ENCODE measurements around the gene IQGAP2. TPM values are rescaled to one million over a fixed set of nuclear protein-coding genes. Genes with fewer than 3 reads are reported as not detected.

Gene IQGAP2
- total RNA-seq, 1 experiment from 2014 or later = not detected

- no peak overlapping the region for H3K4me3 ChIP-seq (ENCODE audit: low read length)
- no peak for ATAC-seq
- H3K9ac ChIP-seq (ENCODE audit: low read length) = no peak overlapping the region
- H3K27me3 ChIP-seq (ENCODE audit: low read length) = peaks cover 58% of the 10 kb centered on the region
- TF ChIP-seq EZH2 (IDR thresholded peaks at IDR 0.05; ENCODE audit: low read length, unreplicated experiment) (no peak), EZH2phosphoT487 (IDR thresholded peaks at IDR 0.05; ENCODE audit: borderline replicate concordance, low read length) (no peak)
- no peaks in the 10 kb centered on the region for H3K9me3 ChIP-seq (ENCODE audit: low read length)
- H3K4me1 ChIP-seq (ENCODE audit: insufficient read depth, low read length) = no peaks in the 10 kb centered on the region
- H4K20me1 ChIP-seq (ENCODE audit: low read length) = no peaks in the 10 kb centered on the region
- H3K79me2 ChIP-seq (ENCODE audit: low read length) = no peaks in the 10 kb centered on the region
- no TSS peak for BruUV-seq (replicated peaks)
- no peaks in the 10 kb centered on the region for H3K36me3 ChIP-seq (ENCODE audit: low read depth, low read length)
- no peak for DNase-seq
- intact Hi-C loops (cut with micrococcal nuclease) = no loop called here
- no peaks in the 10 kb centered on the region for H3K9me2 ChIP-seq (replicated peaks; ENCODE audit: low read length)
- H3F3A ChIP-seq (ENCODE audit: low read length, unreplicated experiment) = no peaks in the 10 kb centered on the region
- POLR2A ChIA-PET (ENCODE audit: unreplicated experiment) = no interaction called here
- no peak overlapping the region for H3K27ac ChIP-seq (ENCODE audit: low read length)
- CTCF ChIA-PET = no interaction called here
- H2AFZ ChIP-seq (ENCODE audit: low read length) = no peak overlapping the region
- H3K4me2 ChIP-seq (ENCODE audit: low read length) = no peak overlapping the region
Observed at GRCh38 chr5:76441101-76441500, 38.0 kb downstream of the IQGAP2 start.

GRCh38 chr5:76441890-76442673 lies 39.0 kb downstream of the IQGAP2 start:
- no peaks in the 10 kb centered on the region for H3K4me1 ChIP-seq (ENCODE audit: insufficient read depth, low read length)
- no peaks in the 10 kb centered on the region for H3K9me2 ChIP-seq (replicated peaks; ENCODE audit: low read length)
- no peaks in the 10 kb centered on the region for H3K79me2 ChIP-seq (ENCODE audit: low read length)
- no TSS peak for BruUV-seq (replicated peaks)
- no peaks in the 10 kb centered on the region for H3K36me3 ChIP-seq (ENCODE audit: low read depth, low read length)
- ATAC-seq (no peak), DNase-seq (no peak)
- H3F3A ChIP-seq (ENCODE audit: low read length, unreplicated experiment) = no peaks in the 10 kb centered on the region
- CTCF ChIA-PET = no interaction called here
- H3K27ac ChIP-seq (ENCODE audit: low read length) = no peak overlapping the region
- no peak overlapping the region for H3K9ac ChIP-seq (ENCODE audit: low read length)
- no peaks in the 10 kb centered on the region for H4K20me1 ChIP-seq (ENCODE audit: low read length)
- intact Hi-C loops (cut with micrococcal nuclease) = no loop called here
- no peak overlapping the region for H3K4me2 ChIP-seq (ENCODE audit: low read length)
- H3K27me3 ChIP-seq (ENCODE audit: low read length) = peaks cover 68% of the 10 kb centered on the region
- TF ChIP-seq EZH2 (IDR thresholded peaks at IDR 0.05; ENCODE audit: low read length, unreplicated experiment) = no peak
- no peak for TF ChIP-seq CTCF (conservative IDR thresholded peaks at IDR 0.05; ENCODE audit: low read depth, low read length)
- TF ChIP-seq EZH2phosphoT487 (IDR thresholded peaks at IDR 0.05; ENCODE audit: borderline replicate concordance, low read length) = no peak
- no peak overlapping the region for H3K4me3 ChIP-seq (ENCODE audit: low read length)
- POLR2A ChIA-PET (ENCODE audit: unreplicated experiment) = no interaction called here
- H3K9me3 ChIP-seq (ENCODE audit: low read length) = no peaks in the 10 kb centered on the region
- H2AFZ ChIP-seq (ENCODE audit: low read length) = no peak overlapping the region

- ChIA-PET CTCF (no interaction called here), POLR2A (ENCODE audit: unreplicated experiment) (no interaction called here)
- ATAC-seq = no peak
- peaks cover 80% of the 10 kb centered on the region for H3K27me3 ChIP-seq (ENCODE audit: low read length)
- TF ChIP-seq EZH2phosphoT487 (IDR thresholded peaks at IDR 0.05; ENCODE audit: borderline replicate concordance, low read length) = no peak
- no peak for TF ChIP-seq CTCF (conservative IDR thresholded peaks at IDR 0.05; ENCODE audit: low read depth, low read length)
- TF ChIP-seq EZH2 (IDR thresholded peaks at IDR 0.05; ENCODE audit: low read length, unreplicated experiment) = no peak
- H4K20me1 ChIP-seq (ENCODE audit: low read length) = no peaks in the 10 kb centered on the region
- H3K9ac ChIP-seq (ENCODE audit: low read length) = no peak overlapping the region
- no peak overlapping the region for H3K4me3 ChIP-seq (ENCODE audit: low read length)
- intact Hi-C loops (cut with micrococcal nuclease) = no loop called here
- no TSS peak for BruUV-seq (replicated peaks)
- no peaks in the 10 kb centered on the region for H3F3A ChIP-seq (ENCODE audit: low read length, unreplicated experiment)
- DNase-seq = no peak
- no peaks in the 10 kb centered on the region for H3K36me3 ChIP-seq (ENCODE audit: low read depth, low read length)
- H2AFZ ChIP-seq (ENCODE audit: low read length) = no peak overlapping the region
- H3K27ac ChIP-seq (ENCODE audit: low read length) = no peak overlapping the region
- H3K79me2 ChIP-seq (ENCODE audit: low read length) = no peaks in the 10 kb centered on the region
- no peaks in the 10 kb centered on the region for H3K9me2 ChIP-seq (replicated peaks; ENCODE audit: low read length)
- no peaks in the 10 kb centered on the region for H3K9me3 ChIP-seq (ENCODE audit: low read length)
- no peaks in the 10 kb centered on the region for H3K4me1 ChIP-seq (ENCODE audit: insufficient read depth, low read length)
- no peak overlapping the region for H3K4me2 ChIP-seq (ENCODE audit: low read length)
Observed at GRCh38 chr5:76443066-76443800, 40.1 kb downstream of the IQGAP2 start.

All from PC-3 (cell line).